HepG2 (cell line): ENCODE results near the gene CDH23. TPM values are rescaled to one million over a fixed set of nuclear protein-coding genes. Genes with fewer than 3 reads are reported as not detected.

ENCODE experiments used
- ATAC-seq: fragments of 200-7000 bp; cut with Tn5 transposase; 3 replicates; pipeline ENCODE4 v1.9.1; 2020; ENCODE audit warnings: mild to moderate bottlenecking, moderate library complexity
- BruUV-seq: library from RNA; stranded (reverse); fragments of 400-500 nt; replicated peaks from 2 replicates; lab custom pipeline; 2021; lab: Mats Ljungman, UMichigan
- CTCF ChIA-PET: fragments of 300-600 bp; formaldehyde crosslinking; extraction: SDS; loops from one replicate; lab custom pipeline; 2021; ENCODE audit warnings: low total read pairs, inconsistent platforms, low intra/inter-chr PET ratio; lab: Yijun Ruan, JAX
- POLR2A ChIA-PET: fragments of 350-600 bp; sonication (Branson Sonifier 250); formaldehyde crosslinking; loops from one replicate; lab custom pipeline; 2020; ENCODE audit warnings: antibody characterized with exemption, inconsistent platforms; lab: Yijun Ruan, JAX
- DNase-seq: peaks from one replicate; pipeline ENCODE4 v3.0.0-alpha.2; 2015; ENCODE audit warnings: low spot score
- FAIRE-seq: peaks from 3 replicates; lab custom pipeline; 2011; peaks lifted over from hg19 to GRCh38; lab: Jason Lieb, UNC
- H2AFZ ChIP-seq: one replicate; pipeline ENCODE4 v1.6.1; 2011; ENCODE audit warnings: low read length, inconsistent platforms
- H3K27ac ChIP-seq: fragments of 300-600 bp; 3 replicates; pipeline ENCODE4 v1.8.0; 2011; ENCODE audit warnings: mixed run types, mild to moderate bottlenecking, mixed read lengths, low read length, inconsistent platforms; ENCODE audit not compliant: insufficient read depth; ENCODE audit errors: extremely low read length
- H3K27me3 ChIP-seq, 2 experiments: fragments of 200-600 bp in 1 of 2; 2 replicates in 1 of 2; 3 replicates in 1 of 2; pipeline versions ENCODE4 v1.6.0 to v1.8.0; 2011; ENCODE audit warnings: low read length in 2 of 2, mild to moderate bottlenecking in 2 of 2, moderate library complexity in 2 of 2, inconsistent platforms in 1 of 2; ENCODE audit not compliant: insufficient read depth in 2 of 2, control insufficient read depth in 1 of 2
- H3K36me3 ChIP-seq, 2 experiments: fragments of 200-600 bp in 1 of 2; replicated peaks in 1 of 2; 2 replicates in 1 of 2; 3 replicates in 1 of 2; pipeline versions ENCODE4 v1.5.1 to v1.8.0; 2011; ENCODE audit warnings: low read length in 2 of 2, inconsistent platforms in 1 of 2; ENCODE audit not compliant: insufficient read depth in 2 of 2, control insufficient read depth in 1 of 2
- H3K4me1 ChIP-seq: 2 replicates; pipeline ENCODE4 v1.5.1; 2012; ENCODE audit warnings: low read length, inconsistent platforms; ENCODE audit not compliant: insufficient read depth
- H3K4me2 ChIP-seq: 2 replicates; pipeline ENCODE4 v1.6.0; 2011; ENCODE audit warnings: low read depth, low read length, inconsistent platforms
- H3K4me3 ChIP-seq, 3 experiments: fragments of 200-600 bp in 1 of 3; sonication (generic), shearing (Covaris generic) in 1 of 3; replicated peaks in 1 of 3; 2 replicates each; pipeline ENCODE4 v1.5.1; 2011 to 2016; ENCODE audit warnings: low read length in 3 of 3, inconsistent platforms in 2 of 3, low read depth in 2 of 3, mild to moderate bottlenecking in 2 of 3, control low read depth in 1 of 3, mixed read lengths in 1 of 3; ENCODE audit not compliant: insufficient read depth in 1 of 3
- H3K79me2 ChIP-seq: one replicate; pipeline ENCODE4 v1.6.1; 2011; ENCODE audit warnings: low read length, inconsistent platforms; ENCODE audit not compliant: insufficient read depth
- H3K9ac ChIP-seq: 2 replicates; pipeline ENCODE4 v1.6.0; 2011; ENCODE audit warnings: mild to moderate bottlenecking, low read depth, low read length, inconsistent platforms; ENCODE audit not compliant: insufficient read depth
- H3K9me3 ChIP-seq: 2 replicates; pipeline ENCODE4 v1.5.1; 2012; ENCODE audit warnings: mild to moderate bottlenecking, low read length
- H4K20me1 ChIP-seq: 2 replicates; pipeline ENCODE4 v1.6.0; 2011; ENCODE audit warnings: inconsistent platforms, mild to moderate bottlenecking, low read length, moderate library complexity; ENCODE audit not compliant: insufficient read depth
- BRD4 ChIP-seq: sonication (generic); formaldehyde crosslinking; IDR thresholded peaks from 2 replicates; pipeline ENCODE4 v1.4.0; 2020; ENCODE audit warnings: missing genetic modification reagents
- KLF16 ChIP-seq, 2 experiments: sonication (generic) in 1 of 2; formaldehyde crosslinking in 1 of 2; IDR thresholded peaks; 2 replicates each; pipeline versions ENCODE4 v1.6.1 to v1.8.0; 2016 to 2023; ENCODE audit warnings: missing genetic modification reagents in 2 of 2, missing compliant biosample characterization in 1 of 2
- RBAK ChIP-seq: sonication (generic); formaldehyde crosslinking; IDR thresholded peaks from 2 replicates; pipeline ENCODE4 v1.5.1; 2020; ENCODE audit warnings: mild to moderate bottlenecking, missing genetic modification reagents
- XRCC5 ChIP-seq: fragments of 200-400 bp; formaldehyde crosslinking; optimal IDR thresholded peaks from 2 replicates; pipeline ENCODE3; 2017; ENCODE audit warnings: mild to moderate bottlenecking, low read length
- ZKSCAN5 ChIP-seq: sonication (generic); formaldehyde crosslinking; IDR thresholded peaks from 2 replicates; pipeline ENCODE4 v1.5.1; 2020; ENCODE audit warnings: mild to moderate bottlenecking, missing genetic modification reagents
- ZNF782 ChIP-seq: sonication (generic); formaldehyde crosslinking; IDR thresholded peaks from 2 replicates; pipeline ENCODE4 v1.4.0; 2020; ENCODE audit warnings: missing genetic modification reagents, mild to moderate bottlenecking, borderline replicate concordance
- WGBS: methylation state at CpG from one replicate; pipeline ENCODE4 v1.1.6; 2017; ENCODE audit warnings: low lambda C conversion rate; 5-methylcytosine and 5-hydroxymethylcytosine counted together
- in situ Hi-C: cut with HindIII; loops from 2 replicates; pipeline ENCODE4 v1.10.0; 2017; ENCODE audit warnings: low pct_unique_long_range_greater_than_20kb; ENCODE audit not compliant: extremely low pct_ligation_motif_present
- intact Hi-C: fragments of 100-400 bp; cut with micrococcal nuclease; formaldehyde crosslinking; loops from one replicate; pipeline ENCODE4 v1.10.0; 2022; ENCODE audit not compliant: unreplicated experiment
- polyA plus RNA-seq, 8 experiments: library from polyadenylated mRNA; depleted of rRNA in 3 of 8; stranded (reverse) in 7 of 8; unstranded in 1 of 8; fragments of >200 nt; fragmentation: Illumina TruSeq in 4 of 8; extraction: Trizol in 4 of 8; gene quantifications; 2 replicates each; pipeline versions ENCODE4 v1.2.1 to v1.2.3, GENCODE V29; 2011 to 2016; ENCODE audit warnings: low read depth in 4 of 8, missing spikeins in 1 of 8, mixed read lengths in 1 of 8; ENCODE audit not compliant: insufficient read depth in 1 of 8
- total RNA-seq, 5 experiments: library from RNA; depleted of rRNA; stranded (reverse); fragments of >200 nt; fragmentation: Illumina TruSeq; extraction: Trizol; gene quantifications; 2 replicates each; pipeline ENCODE4 v1.2.3, GENCODE V29; 2016; ENCODE audit warnings: low read depth in 1 of 5
- TF ChIP-seq, protein P1 (sequence below): sonication (generic); formaldehyde crosslinking; IDR thresholded peaks from 2 replicates; pipeline ENCODE4 v1.5.0; 2020; ENCODE audit warnings: missing genetic modification reagents
- TF ChIP-seq, protein P2 (sequence below): sonication (generic); formaldehyde crosslinking; IDR thresholded peaks from 2 replicates; pipeline ENCODE4 v1.5.0; 2020; ENCODE audit warnings: mild to moderate bottlenecking, missing genetic modification reagents, moderate library complexity
- TF ChIP-seq, protein P3 (sequence below): sonication (generic); formaldehyde crosslinking; IDR thresholded peaks from 2 replicates; pipeline ENCODE4 v1.5.0; 2020; ENCODE audit warnings: mild to moderate bottlenecking, missing genetic modification reagents, borderline replicate concordance
- TF ChIP-seq, protein P4 (sequence below): sonication (generic); formaldehyde crosslinking; conservative IDR thresholded peaks from 2 replicates; pipeline ENCODE4 v1.4.0; 2020; ENCODE audit warnings: missing genetic modification reagents

CDH23 gene
- total and polyA plus RNA-seq, 2 of the 13 experiments (the other 11 are each of a cell fraction or from before 2014, with no cell fraction given): 0.13 TPM; not detected in 1

DNA sequence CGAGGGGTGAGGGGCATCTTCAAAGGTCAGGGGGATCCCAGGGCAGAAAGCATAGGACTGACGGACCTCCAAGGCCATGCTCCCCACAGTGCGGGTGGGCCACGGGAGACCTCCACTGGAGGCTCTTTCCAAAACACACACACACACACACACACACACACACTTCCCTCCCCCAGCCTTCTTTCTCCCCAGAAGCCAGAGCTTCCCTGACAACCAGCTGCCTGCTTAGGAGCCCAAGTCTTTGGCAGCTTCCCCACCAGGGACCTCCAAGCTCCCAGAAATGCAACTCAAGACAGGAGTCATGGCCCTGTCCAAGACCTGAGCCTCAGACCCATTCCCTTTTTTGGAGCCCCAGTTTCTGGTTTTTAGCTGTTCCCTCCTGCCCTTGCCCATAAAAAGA is 323.6 kb downstream of the CDH23 start:
- no peak for FAIRE-seq
- intact Hi-C loops: no loop called here

More for the DNA sequence above, 323.6 kb downstream of the CDH23 start:
- H2AFZ ChIP-seq: no peak overlapping the region
- no peak overlapping the region for H3K27ac ChIP-seq
- ChIA-PET CTCF (no interaction called here), POLR2A (no interaction called here)
- no peak overlapping the region for H3K4me3 ChIP-seq
- H3K27me3 ChIP-seq: peaks cover 3 to 54% of the 10 kb centered on the region in 2 experiments; a peak in 4 of 5 replicates
- H3K9ac ChIP-seq: no peak overlapping the region
- no peaks in the 10 kb centered on the region for H4K20me1 ChIP-seq
- in situ Hi-C loops: no loop called here
- ATAC-seq (no peak), DNase-seq (no peak)
- H3K4me1 ChIP-seq: peaks cover 9% of the 10 kb centered on the region
- H3K9me3 ChIP-seq: no peaks in the 10 kb centered on the region
- no peaks in the 10 kb centered on the region for H3K79me2 ChIP-seq
- H3K4me2 ChIP-seq: no peak overlapping the region
- BruUV-seq: no TSS peak
- WGBS: 0% methylated on average over 1 of the region's 4 CpGs
- no peaks in the 10 kb centered on the region for H3K36me3 ChIP-seq
- TF ChIP-seq KLF16 (CRISPR knock-in tag; IDR thresholded peaks at IDR 0.05) (no peak), ZKSCAN5 (CRISPR knock-in tag) (no peak), RBAK (no peak), ZNF782 (CRISPR knock-in tag) (no peak), XRCC5 (no peak), BRD4 (CRISPR knock-in tag) (no peak)
- TF ChIP-seq, protein P1, sequence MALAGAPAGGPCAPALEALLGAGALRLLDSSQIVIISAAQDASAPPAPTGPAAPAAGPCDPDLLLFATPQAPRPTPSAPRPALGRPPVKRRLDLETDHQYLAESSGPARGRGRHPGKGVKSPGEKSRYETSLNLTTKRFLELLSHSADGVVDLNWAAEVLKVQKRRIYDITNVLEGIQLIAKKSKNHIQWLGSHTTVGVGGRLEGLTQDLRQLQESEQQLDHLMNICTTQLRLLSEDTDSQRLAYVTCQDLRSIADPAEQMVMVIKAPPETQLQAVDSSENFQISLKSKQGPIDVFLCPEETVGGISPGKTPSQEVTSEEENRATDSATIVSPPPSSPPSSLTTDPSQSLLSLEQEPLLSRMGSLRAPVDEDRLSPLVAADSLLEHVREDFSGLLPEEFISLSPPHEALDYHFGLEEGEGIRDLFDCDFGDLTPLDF: no peak
- TF ChIP-seq, protein P2, sequence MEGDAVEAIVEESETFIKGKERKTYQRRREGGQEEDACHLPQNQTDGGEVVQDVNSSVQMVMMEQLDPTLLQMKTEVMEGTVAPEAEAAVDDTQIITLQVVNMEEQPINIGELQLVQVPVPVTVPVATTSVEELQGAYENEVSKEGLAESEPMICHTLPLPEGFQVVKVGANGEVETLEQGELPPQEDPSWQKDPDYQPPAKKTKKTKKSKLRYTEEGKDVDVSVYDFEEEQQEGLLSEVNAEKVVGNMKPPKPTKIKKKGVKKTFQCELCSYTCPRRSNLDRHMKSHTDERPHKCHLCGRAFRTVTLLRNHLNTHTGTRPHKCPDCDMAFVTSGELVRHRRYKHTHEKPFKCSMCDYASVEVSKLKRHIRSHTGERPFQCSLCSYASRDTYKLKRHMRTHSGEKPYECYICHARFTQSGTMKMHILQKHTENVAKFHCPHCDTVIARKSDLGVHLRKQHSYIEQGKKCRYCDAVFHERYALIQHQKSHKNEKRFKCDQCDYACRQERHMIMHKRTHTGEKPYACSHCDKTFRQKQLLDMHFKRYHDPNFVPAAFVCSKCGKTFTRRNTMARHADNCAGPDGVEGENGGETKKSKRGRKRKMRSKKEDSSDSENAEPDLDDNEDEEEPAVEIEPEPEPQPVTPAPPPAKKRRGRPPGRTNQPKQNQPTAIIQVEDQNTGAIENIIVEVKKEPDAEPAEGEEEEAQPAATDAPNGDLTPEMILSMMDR (CRISPR knock-in tag): no peak
- TF ChIP-seq, protein P3, sequence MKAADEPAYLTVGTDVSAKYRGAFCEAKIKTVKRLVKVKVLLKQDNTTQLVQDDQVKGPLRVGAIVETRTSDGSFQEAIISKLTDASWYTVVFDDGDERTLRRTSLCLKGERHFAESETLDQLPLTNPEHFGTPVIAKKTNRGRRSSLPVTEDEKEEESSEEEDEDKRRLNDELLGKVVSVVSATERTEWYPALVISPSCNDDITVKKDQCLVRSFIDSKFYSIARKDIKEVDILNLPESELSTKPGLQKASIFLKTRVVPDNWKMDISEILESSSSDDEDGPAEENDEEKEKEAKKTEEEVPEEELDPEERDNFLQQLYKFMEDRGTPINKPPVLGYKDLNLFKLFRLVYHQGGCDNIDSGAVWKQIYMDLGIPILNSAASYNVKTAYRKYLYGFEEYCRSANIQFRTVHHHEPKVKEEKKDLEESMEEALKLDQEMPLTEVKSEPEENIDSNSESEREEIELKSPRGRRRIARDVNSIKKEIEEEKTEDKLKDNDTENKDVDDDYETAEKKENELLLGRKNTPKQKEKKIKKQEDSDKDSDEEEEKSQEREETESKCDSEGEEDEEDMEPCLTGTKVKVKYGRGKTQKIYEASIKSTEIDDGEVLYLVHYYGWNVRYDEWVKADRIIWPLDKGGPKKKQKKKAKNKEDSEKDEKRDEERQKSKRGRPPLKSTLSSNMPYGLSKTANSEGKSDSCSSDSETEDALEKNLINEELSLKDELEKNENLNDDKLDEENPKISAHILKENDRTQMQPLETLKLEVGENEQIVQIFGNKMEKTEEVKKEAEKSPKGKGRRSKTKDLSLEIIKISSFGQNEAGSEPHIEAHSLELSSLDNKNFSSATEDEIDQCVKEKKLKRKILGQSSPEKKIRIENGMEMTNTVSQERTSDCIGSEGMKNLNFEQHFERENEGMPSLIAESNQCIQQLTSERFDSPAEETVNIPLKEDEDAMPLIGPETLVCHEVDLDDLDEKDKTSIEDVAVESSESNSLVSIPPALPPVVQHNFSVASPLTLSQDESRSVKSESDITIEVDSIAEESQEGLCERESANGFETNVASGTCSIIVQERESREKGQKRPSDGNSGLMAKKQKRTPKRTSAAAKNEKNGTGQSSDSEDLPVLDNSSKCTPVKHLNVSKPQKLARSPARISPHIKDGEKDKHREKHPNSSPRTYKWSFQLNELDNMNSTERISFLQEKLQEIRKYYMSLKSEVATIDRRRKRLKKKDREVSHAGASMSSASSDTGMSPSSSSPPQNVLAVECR (CRISPR knock-in tag): no peak
- TF ChIP-seq, protein P4, sequence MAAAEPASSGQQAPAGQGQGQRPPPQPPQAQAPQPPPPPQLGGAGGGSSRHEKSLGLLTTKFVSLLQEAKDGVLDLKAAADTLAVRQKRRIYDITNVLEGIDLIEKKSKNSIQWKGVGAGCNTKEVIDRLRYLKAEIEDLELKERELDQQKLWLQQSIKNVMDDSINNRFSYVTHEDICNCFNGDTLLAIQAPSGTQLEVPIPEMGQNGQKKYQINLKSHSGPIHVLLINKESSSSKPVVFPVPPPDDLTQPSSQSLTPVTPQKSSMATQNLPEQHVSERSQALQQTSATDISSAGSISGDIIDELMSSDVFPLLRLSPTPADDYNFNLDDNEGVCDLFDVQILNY (CRISPR knock-in tag): no peak
